Parathyroid adenoma (tissue), 2 donors: Measurements from ENCODE around the gene BDP1.

ENCODE experiments used
- H2AFZ ChIP-seq: fragments of 300-600 bp; sonication (generic); one replicate; pipeline ENCODE4 v1.7.0; 2017; ENCODE audit warnings: antibody characterized with exemption, mild to moderate bottlenecking
- H3K27ac ChIP-seq: fragments of 300-600 bp; sonication (generic); one replicate; pipeline ENCODE4 v1.7.0; 2017
- H3K27me3 ChIP-seq: fragments of 300-600 bp; sonication (generic); one replicate; pipeline ENCODE4 v1.7.0; 2017; ENCODE audit warnings: low read length; ENCODE audit not compliant: control insufficient read depth, insufficient read depth
- H3K36me3 ChIP-seq: fragments of 300-600 bp; sonication (generic); one replicate; pipeline ENCODE4 v1.7.0; 2017; ENCODE audit warnings: low read length; ENCODE audit not compliant: control insufficient read depth, insufficient read depth
- H3K4me1 ChIP-seq: fragments of 300-600 bp; sonication (generic); one replicate; pipeline ENCODE4 v1.7.0; 2017; ENCODE audit warnings: control low read depth
- H3K4me2 ChIP-seq: fragments of 300-600 bp; sonication (generic); one replicate; pipeline ENCODE4 v1.7.0; 2017; ENCODE audit warnings: low read length
- H3K4me3 ChIP-seq: fragments of 300-600 bp; sonication (generic); one replicate; pipeline ENCODE4 v1.7.0; 2017; ENCODE audit warnings: low read depth, low read length
- H3K79me2 ChIP-seq: fragments of 300-600 bp; sonication (generic); one replicate; pipeline ENCODE4 v1.7.0; 2017; ENCODE audit warnings: control low read depth
- H3K9ac ChIP-seq: fragments of 300-600 bp; sonication (generic); one replicate; pipeline ENCODE4 v1.7.0; 2017; ENCODE audit warnings: mild to moderate bottlenecking
- H3K9me3 ChIP-seq: fragments of 300-600 bp; sonication (generic); one replicate; pipeline ENCODE4 v1.7.0; 2017; ENCODE audit warnings: low read length; ENCODE audit not compliant: control insufficient read depth
- CTCF ChIP-seq: fragments of 300-600 bp; sonication (generic); IDR thresholded peaks from one replicate; pipeline ENCODE4 v1.7.0; 2017; ENCODE audit warnings: antibody characterized with exemption, mild to moderate bottlenecking
- donor health status: primary hyperparathyroidism.

BDP1 gene

DNA sequence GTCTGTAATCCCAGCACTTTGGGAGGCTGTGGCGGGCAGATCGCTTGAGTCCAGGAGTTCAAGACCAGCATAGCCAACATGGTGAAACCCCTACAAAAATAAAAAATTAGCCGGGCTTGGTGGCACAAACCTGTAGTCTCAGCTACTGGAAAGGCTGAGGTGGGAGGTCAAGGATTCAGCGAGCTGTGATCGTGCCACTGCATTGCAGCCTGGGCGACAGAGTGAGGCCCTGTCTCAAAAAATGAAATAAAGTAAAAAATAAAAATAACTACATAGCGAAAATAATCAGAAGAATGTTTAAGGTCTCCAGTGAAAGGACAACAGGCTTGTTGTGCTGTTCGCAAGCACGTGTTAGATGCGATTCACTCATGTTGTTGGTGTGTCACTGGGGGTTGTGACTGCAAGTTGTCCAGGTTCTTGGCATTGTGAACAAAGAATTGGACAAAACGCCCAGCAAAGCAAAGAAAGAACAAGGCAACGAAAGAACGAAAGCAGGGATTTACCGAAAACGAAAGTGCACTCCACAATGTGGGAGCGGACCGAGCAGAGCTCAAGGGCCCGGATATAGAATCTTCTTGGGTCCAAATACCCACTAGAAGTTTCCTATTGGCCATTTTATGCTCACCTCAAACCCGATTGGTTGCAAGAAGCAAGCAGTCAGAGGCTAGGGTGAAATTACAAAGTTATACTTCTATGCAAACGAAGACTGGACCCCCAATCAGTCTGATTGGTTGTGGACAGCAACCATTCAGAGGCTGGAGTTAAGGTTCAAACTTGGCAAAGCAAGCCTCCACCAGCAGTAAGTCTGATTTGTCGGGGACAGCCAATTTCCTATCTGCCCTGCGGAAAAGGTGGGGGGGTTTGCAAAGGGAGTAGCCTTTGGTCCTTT is 130.8 kb downstream of the BDP1 start:
- H2AFZ ChIP-seq = peak overlapping the region; percentile 96
- H3K9ac ChIP-seq = no peak overlapping the region
- no peak for TF ChIP-seq CTCF
- peak overlapping the region; percentile 71 for H3K27ac ChIP-seq
- H3K27me3 ChIP-seq = no peaks in the 10 kb centered on the region
- no peaks in the 10 kb centered on the region for H3K36me3 ChIP-seq
- peak overlapping the region; percentile 79 for H3K4me2 ChIP-seq
- peaks cover 12% of the 10 kb centered on the region for H3K4me1 ChIP-seq
- no peaks in the 10 kb centered on the region for H3K9me3 ChIP-seq
- H3K4me3 ChIP-seq = peak overlapping the region; percentile 92
- peaks cover 14% of the 10 kb centered on the region for H3K79me2 ChIP-seq

DNA sequence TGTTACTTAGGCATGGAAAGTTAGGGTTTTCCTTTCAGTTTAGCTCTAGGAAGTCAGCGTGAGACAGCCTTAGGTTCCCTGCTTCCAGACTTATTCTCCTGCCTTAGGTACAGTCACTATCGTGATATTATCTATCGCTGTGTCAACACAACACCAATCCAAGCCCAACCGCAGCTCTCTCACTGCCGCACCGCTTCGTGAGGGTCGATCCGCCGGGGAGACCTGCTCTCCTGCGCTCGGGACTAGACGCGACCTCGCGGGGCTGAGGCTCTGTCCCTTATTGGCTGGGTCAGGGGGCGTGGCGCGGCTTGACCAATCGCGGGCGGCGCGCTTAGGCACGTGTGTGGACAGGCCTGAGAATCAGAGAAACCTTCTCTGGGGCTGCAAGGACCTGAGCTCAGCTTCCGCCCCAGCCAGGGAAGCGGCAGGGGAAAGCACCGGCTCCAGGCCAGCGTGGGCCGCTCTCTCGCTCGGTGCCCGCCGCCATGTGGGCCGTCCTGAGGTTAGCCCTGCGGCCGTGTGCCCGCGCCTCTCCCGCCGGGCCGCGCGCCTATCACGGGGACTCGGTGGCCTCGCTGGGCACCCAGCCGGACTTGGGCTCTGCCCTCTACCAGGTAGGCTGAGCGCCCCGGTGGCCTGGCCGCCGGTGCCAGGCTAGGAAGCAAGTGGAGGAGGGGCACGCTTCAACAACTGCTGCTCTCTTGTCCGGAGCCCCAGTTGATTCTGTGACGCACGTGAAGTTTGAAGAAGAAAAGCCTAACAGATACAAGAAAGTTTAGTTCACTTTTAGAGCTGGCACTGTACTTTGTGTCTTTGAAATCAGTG is 131.7 kb downstream of the BDP1 start, which contains the start of gene MCCC2:
Gene MCCC2, plus strand, starts transcription at position 400 of the 825 bp plus-strand sequence. Its CDS starts 86 bp downstream, at position 486.
- TF ChIP-seq CTCF = no peak
- Histone ChIP-seq H3K36me3 (no peaks in the 10 kb centered on the region), H3K9me3 (no peaks in the 10 kb centered on the region), H3K27ac (peak within 1 kb of the TSS; percentile 71), H3K79me2 (peaks cover 14% of the 10 kb centered on the region), H3K4me3 (peak within 1 kb of the TSS; percentile 92), H3K9ac (peak within 1 kb of the TSS; percentile 22), H3K27me3 (no peaks in the 10 kb centered on the region), H3K4me2 (peak within 1 kb of the TSS; percentile 79), H2AFZ (peak within 1 kb of the TSS; percentile 96), H3K4me1 (peaks cover 12% of the 10 kb centered on the region)

DNA sequence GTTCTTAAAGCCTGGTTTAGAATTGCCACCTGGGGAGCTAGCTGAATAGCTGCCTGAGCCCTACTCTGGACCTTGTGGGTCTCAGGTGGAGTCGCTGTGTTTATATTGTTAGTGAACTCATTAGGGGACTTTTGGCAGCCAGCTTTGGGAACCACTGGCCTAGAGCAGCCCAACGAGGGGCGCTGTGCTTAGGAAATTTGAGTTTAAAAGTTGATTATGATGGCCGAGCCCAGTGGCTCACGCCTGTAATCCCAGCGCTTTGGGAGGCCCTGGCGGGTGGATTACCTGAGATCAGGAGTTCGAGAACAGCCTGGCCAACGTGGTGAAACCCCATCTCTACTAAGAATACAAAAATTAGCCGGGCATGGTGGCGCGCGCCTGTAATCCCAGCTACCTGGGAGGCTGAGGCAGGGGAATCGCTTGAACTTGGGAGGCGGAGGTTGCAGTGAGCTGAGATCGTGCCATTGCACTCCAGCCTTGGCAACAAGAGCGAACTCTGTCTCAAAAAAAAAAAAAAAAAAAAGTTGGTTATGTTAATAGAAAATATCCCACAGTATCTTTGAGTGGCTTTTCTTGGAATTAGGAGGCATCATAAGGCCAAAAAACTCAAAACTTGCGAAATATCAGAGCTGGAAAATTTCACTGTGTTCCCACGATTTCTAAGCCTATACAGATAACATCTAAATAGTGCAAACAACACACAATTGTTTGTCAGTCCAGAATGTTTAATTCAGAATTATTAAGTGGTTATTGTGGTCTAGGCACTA is 132.5 kb downstream of the BDP1 start:
- Histone ChIP-seq H3K4me1 (peaks cover 12% of the 10 kb centered on the region), H3K79me2 (peaks cover 14% of the 10 kb centered on the region), H3K9ac (peak overlapping the region; percentile 22), H3K4me3 (peak overlapping the region; percentile 92), H3K4me2 (peak overlapping the region; percentile 79), H3K27me3 (no peaks in the 10 kb centered on the region), H3K36me3 (no peaks in the 10 kb centered on the region), H3K27ac (peak overlapping the region; percentile 71), H3K9me3 (no peaks in the 10 kb centered on the region), H2AFZ (peak overlapping the region; percentile 96)
- TF ChIP-seq CTCF = no peak

DNA sequence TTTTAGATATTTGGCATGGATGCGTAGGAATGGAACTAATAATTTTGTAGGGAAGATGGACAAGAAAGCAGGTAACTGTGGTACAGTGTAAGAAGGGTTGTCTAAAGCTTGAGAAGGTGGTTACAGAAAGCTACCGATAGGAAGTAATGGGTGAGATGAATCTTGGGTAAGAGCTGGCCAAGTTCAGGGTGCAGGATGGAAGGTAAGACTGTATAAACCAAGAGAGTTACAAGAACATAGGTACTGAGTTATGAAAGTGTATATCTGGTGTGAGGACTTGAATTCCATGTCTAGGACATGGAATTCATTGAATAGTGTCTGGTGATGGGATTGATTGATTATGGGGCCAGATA is 133.1 kb downstream of the BDP1 start:
- Histone ChIP-seq H3K79me2 (peaks cover 14% of the 10 kb centered on the region), H3K9ac (no peak overlapping the region), H3K27me3 (no peaks in the 10 kb centered on the region), H2AFZ (no peak overlapping the region), H3K36me3 (no peaks in the 10 kb centered on the region), H3K4me1 (peaks cover 12% of the 10 kb centered on the region), H3K27ac (no peak overlapping the region), H3K9me3 (no peaks in the 10 kb centered on the region), H3K4me3 (no peak overlapping the region), H3K4me2 (no peak overlapping the region)
- TF ChIP-seq CTCF = no peak
